ENCODE results near the gene C2CD2L. TPM values are rescaled to one million over a fixed set of nuclear protein-coding genes. Genes with fewer than 3 reads are reported as not detected.
"Not testable (repeated sequence)": the region's sequence is repeated elsewhere in the genome, so short reads cannot be mapped to it uniquely, and the experiment has no call there.

Gene C2CD2L
- total RNA-seq, 1 experiment from 2014 or later = 7.2 TPM

- DNase-seq (ENCODE audit: low spot score) = no peak
These were observed 8.5 kb downstream of the C2CD2L start for GRCh38 chr11:119115484-119116234.

DNA sequence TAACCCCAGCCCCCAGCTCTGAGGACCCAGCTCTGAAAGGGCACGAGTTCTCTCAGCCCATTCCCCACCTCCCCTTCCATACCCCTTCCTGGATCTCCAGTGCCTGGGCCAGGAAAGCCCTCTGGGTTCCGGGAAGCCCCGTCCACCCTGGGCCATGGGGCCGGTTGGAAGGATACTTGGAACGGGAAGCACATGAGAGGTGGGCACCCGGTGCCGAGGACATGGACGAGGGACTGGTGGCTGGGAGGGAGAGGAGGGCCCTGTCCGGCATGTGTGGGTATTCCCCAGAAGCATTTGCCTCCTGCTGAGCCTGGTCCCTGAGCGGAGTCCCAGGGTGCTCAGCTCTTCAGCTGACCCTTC is 9.1 kb downstream of the C2CD2L start:
- DNase-seq (ENCODE audit: low spot score) = no peak

DNA sequence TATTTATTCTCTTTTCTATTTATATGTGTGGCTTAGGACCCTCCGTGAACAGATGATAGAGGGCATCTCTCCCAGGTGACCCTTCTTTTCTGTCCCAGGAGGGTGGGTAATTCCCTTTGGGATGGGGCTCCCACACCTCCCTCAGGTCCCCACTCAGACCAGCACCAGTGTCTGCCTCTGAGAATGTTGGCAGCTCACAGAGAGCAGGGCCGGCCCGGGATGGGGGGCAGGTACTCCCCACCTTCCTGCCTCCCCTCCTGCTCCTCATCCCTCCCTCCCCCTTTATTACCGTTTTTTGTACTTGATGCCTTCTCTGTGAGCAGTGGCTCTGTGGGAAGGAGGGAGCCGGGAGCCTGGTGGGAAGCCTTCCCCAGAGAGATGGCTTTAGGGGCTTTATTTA is 9.5 kb downstream of the C2CD2L start:
- no peak for DNase-seq (ENCODE audit: low spot score)

DNA sequence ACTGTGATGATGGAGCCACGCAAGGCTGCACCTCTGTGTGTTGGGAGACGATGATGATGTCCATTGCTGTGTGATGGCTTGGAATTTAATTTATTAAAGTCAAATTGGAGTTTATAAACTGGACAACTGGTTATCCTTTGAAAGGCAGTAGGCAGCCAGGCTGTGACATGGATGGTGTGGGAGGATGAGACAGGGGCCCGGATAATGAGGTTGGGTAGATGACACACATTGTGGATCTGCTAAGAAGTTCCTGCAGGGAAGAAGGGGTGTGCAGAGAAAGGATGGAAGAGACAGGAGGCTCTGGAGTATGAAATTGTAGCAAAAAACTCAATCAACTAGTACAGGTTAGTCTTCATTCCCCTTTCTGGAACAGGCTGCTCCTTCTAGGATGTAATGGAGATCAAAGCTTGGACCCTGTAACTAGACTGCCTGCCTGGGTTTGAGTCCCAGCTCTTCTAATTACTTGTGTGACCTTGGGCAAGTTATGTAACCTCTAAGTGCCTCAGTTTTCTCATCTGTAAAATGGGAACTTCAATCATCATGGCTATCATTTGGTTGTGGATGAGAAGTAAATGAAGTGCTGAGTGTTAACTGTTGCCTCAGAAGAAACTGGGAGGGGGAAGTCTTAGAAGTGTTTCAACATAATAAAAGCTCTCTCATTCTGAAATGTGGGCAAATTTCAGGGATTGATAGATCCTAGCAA is 10.0 kb downstream of the C2CD2L start:
- DNase-seq (ENCODE audit: low spot score) = no peak

GRCh38 chr11:119118227-119118626 is 11.1 kb downstream of the C2CD2L start:
- no peak for DNase-seq (ENCODE audit: low spot score)

GRCh38 chr11:119118946-119119345 is 11.8 kb downstream of the C2CD2L start:
- no peak for DNase-seq (ENCODE audit: low spot score)

DNA sequence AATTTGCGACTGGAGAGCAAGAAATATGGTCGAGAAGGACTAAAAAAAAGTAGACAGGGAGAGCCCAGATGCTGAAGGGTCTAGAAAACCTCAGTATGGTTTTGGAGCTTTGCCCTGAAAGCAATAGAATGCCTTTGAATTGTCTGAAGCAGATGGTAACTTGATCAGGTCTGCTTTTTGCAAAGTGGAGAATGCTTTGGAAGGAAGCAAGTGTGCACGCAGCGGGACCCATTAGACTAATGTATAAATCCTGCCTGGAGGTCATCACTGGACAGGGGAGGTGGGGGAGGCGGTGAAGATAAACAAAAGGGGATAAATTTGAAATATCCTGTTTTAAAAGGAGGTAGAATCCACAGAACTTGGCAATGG is 13.5 kb downstream of the C2CD2L start:
- DNase-seq (ENCODE audit: low spot score) = no peak

DNA sequence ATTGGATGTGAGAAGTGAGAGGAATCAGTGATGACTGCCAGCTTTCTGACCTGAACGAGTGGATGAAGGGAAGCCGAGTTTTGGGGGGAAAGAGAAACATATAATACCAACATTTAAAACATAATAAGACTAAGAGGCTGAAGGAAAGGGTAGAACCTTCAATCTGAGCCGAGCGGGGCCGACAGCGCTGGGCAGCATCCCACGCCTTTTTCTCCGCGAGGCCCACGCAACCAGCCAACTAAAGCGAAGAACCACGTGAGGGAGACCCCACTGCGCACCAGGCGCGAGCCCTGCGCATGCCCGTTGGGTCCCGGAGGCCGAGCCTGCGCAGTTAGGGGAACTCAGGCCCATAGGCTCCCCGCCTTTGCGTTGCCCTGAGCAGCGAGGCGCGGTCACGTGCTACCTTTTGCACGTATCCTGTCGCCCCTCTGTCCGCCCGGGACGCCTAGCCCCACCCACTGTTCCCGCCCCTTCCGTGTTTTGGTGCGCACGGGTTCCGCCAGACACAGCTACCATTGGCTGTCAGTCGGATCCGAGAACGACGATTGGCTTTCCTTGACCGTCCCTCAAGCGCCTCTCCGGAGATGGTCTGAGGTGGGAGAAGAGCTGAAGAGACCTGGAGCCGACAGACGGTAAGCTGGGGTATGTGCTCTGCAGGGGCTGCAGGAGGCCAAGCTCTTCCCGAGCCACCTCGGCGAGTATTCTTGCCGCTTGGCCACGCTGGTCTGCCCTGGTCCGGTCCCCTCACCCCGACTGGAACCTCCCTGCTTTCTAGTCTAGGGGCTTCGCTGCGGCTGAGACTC is 14.1 kb downstream of the C2CD2L start, which contains the start of gene HINFP:
Gene HINFP (plus strand): TSS at position 573 of the 803 bp plus-strand sequence. CDS start 5,365 bp downstream, outside the sequence.
- peak; percentile 91 for DNase-seq (ENCODE audit: low spot score)

DNA sequence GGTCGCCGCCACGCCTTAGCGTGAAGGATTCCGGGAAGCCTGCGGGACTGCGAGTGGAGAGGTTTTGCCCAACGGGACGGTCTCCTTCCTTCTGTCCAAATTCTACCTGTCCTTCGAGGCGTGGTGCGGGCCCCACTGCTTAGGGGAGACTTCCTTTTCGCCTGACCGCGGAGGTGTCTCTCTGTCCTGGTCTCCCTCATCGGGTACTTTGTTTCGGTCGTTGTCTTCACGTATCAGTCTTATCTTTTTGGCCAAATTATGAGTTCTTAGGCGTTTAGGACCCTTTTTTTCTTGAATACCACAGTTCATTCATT is 14.6 kb downstream of the C2CD2L start:
- no peak for DNase-seq (ENCODE audit: low spot score)

DNA sequence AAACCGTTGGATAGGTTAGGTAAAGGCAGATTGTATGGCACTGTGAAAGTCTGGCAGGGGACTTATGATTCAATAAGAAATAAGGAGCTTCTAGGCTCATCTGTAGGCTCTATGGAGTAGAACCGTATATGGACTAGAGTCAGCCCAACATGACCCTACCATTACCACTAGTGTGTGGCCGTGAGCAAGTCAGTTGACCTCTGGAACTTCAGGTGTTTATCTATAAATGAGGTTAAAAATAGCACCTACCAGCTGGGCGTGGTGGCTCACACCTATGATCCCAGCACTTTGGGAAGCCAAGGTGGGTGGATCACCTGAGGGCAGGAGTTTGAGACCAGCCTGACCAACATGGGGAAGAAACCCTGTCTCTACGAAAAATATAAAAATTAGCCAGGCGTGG is 18.7 kb downstream of the C2CD2L start:
- no peak for DNase-seq (ENCODE audit: low spot score)

- DNase-seq (ENCODE audit: low spot score) = no peak
These were observed 19.6 kb downstream of the C2CD2L start for GRCh38 chr11:119126675-119127268.

GRCh38 chr11:119130662-119131061 is 23.5 kb downstream of the C2CD2L start:
- DNase-seq (ENCODE audit: low spot score) = peak; percentile 22

GRCh38 chr11:119134389-119134978 is 27.3 kb downstream of the C2CD2L start:
- DNase-seq (ENCODE audit: low spot score) = no peak

DNA sequence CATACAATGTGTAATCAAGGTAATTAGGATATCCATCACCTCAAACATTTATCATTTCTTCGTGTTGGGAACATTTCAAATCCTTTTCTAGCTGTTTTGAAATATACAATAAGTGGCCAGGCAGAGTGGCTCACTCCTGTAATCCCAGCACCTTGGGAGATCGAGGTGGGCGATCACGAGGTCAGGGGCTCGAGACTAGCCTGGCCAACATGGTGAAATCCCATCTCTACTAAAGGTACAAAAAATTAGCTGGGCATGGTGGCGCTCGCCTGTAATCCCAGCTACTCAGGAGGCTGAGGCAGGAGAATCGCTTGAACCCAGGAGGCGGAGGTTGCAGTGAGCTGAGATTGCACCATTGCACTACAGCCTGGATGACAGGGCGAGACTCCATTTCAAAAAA is 32.1 kb downstream of the C2CD2L start:
- not testable (repeated sequence) for DNase-seq (ENCODE audit: low spot score)

DNA sequence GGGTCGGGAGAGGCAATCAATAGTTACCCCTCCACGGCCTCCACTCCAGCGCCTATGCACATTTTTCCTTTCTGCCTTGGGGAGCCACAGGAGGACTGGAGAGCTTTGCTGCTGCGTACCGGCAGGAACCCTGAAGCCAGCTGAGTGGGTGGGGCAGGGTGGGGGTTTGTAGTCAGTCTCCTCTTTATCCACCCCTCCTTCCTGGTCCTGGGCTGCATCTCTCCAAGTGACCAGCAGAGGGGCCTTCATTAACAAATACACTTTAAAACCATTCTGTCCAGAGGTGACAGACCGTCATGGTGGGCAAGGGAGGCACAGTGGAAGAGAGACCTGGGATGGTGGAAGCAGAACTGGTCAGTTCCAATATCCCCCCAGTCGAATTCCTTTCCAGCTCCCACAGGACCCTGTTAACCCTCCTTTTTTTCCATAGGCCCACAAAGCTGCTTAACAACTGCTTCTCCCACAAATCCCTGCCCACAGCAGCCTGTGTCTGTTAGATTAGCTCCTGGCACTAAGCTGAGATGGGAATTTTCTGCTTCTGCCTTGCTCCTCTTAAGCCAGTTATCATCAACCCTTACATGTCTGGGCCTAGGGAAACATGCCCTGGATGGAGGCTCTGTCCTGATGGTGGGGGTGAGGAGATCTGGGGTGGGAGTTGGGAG is 37.8 kb downstream of the C2CD2L start:
- DNase-seq (ENCODE audit: low spot score) = peak; percentile 70

GRCh38 chr11:119145551-119145950 is 38.4 kb downstream of the C2CD2L start:
- no peak for DNase-seq (ENCODE audit: low spot score)

- DNase-seq (ENCODE audit: low spot score) = no peak
These were observed 40.6 kb downstream of the C2CD2L start for GRCh38 chr11:119147604-119148333.

DNA sequence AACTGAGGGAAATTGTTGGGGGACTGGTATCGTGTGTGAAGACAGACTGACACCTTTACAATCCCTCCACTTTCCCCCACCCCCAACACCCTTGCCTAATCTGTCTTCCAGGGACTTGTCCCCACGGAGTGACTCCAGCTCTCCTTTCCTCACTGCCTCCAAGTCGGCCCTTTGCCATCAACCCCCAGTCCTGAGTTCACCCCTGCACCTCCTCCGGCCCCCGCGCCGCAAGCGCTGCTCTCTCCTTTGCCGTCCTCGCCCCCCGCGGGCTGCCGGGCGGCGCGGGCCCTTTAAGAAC is 41.5 kb downstream of the C2CD2L start:
- no peak for DNase-seq (ENCODE audit: low spot score)

- no peak for DNase-seq (ENCODE audit: low spot score)
These were observed 42.1 kb downstream of the C2CD2L start, which contains the start of gene ABCG4 for GRCh38 chr11:119149018-119149785. Gene ABCG4 (plus strand): TSS chr11:119149052. CDS start chr11:119149966, 914 bp downstream.

- DNase-seq (ENCODE audit: low spot score) = no peak
These were observed 42.7 kb downstream of the C2CD2L start for GRCh38 chr11:119149786-119150275.
